ENCODE data around the gene C12orf50.

DNA sequence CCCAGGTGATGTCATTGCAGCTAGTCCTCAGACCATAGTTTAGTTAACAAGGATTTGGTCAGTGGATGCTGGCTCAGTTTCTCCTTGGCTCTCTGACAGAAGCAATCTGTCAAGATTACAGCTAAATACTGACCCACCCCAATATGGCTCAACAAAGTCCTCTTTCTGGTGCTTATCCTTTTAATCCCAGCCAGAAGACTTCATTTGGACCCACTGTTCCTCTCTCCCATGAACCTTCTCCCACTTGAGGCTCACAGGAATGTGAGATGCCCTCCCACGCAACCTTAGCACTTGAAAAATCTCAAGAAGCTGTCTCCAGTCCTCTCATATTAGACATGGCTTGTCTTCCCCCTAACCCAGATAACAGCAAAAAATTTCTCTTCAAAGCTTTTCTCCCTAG lies 47.7 kb downstream of the C12orf50 start:
- TF ChIP-seq, protein P1, sequence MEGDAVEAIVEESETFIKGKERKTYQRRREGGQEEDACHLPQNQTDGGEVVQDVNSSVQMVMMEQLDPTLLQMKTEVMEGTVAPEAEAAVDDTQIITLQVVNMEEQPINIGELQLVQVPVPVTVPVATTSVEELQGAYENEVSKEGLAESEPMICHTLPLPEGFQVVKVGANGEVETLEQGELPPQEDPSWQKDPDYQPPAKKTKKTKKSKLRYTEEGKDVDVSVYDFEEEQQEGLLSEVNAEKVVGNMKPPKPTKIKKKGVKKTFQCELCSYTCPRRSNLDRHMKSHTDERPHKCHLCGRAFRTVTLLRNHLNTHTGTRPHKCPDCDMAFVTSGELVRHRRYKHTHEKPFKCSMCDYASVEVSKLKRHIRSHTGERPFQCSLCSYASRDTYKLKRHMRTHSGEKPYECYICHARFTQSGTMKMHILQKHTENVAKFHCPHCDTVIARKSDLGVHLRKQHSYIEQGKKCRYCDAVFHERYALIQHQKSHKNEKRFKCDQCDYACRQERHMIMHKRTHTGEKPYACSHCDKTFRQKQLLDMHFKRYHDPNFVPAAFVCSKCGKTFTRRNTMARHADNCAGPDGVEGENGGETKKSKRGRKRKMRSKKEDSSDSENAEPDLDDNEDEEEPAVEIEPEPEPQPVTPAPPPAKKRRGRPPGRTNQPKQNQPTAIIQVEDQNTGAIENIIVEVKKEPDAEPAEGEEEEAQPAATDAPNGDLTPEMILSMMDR (IDR thresholded peaks at IDR 0.05) = no peak
- no peak for TF ChIP-seq ZFX (IDR thresholded peaks at IDR 0.05; ENCODE audit: borderline replicate concordance)
